GM10248 (cell line): ENCODE data around the gene NUAK2.

Source experiments
- CTCF ChIA-PET: fragments of 300-600 bp; sonication (Branson Sonifier 250); formaldehyde crosslinking; extraction: SDS; loops from one replicate; lab custom pipeline; 2021; ENCODE audit warnings: antibody characterized with exemption; lab: Yijun Ruan, JAX
- POLR2A ChIA-PET: fragments of 350-650 bp; sonication (Branson Sonifier 250); formaldehyde crosslinking; extraction: SDS; loops from one replicate; lab custom pipeline; 2020; ENCODE audit warnings: antibody characterized with exemption; lab: Yijun Ruan, JAX
- DNase-seq: peaks from one replicate; pipeline ENCODE4 v3.0.0; 2012; ENCODE audit errors: extremely low spot score
- TF ChIP-seq, protein P1 (sequence below): IDR thresholded peaks from 2 replicates; pipeline ENCODE4 v1.5.1; 2012; ENCODE audit warnings: mild to moderate bottlenecking, low read depth; ENCODE audit errors: extremely low read depth, missing control alignments, control extremely low read depth

The NUAK2 gene

DNA sequence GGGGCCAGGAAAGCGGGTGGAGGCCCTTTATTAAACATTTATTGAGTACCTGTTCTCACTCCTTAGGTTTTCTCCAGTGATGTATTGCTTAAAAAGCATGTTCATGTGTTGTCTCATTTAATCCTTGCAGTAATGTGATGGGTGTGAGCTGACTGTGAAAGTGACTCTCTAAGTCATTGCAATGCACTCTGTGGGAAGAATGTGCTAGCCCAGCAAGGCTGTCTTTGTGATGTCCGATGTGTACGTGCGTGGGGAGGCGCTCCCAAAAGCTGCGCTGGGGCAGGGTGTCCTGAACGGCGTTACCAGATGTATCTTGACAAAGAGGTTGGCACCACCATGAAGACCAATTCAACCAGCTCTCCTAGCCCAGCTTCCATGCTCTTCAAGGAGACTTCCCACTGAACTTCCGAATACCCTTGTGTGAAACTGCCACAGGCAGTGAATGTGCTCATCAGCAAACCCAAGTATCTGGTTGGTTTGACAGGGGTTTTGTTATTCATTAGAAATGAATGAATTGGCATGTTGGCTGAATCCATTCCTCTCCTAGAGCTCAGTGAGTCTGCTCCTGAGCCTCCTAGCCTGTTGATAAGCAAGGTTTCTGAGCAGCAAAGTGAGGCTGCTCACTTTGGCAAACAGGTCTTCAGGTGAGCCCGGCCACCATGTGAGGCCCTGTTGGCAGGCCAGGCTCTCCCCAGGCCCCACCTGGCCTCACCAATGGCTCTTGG, 28.0 kb downstream of the NUAK2 start:
- TF ChIP-seq, protein P1, sequence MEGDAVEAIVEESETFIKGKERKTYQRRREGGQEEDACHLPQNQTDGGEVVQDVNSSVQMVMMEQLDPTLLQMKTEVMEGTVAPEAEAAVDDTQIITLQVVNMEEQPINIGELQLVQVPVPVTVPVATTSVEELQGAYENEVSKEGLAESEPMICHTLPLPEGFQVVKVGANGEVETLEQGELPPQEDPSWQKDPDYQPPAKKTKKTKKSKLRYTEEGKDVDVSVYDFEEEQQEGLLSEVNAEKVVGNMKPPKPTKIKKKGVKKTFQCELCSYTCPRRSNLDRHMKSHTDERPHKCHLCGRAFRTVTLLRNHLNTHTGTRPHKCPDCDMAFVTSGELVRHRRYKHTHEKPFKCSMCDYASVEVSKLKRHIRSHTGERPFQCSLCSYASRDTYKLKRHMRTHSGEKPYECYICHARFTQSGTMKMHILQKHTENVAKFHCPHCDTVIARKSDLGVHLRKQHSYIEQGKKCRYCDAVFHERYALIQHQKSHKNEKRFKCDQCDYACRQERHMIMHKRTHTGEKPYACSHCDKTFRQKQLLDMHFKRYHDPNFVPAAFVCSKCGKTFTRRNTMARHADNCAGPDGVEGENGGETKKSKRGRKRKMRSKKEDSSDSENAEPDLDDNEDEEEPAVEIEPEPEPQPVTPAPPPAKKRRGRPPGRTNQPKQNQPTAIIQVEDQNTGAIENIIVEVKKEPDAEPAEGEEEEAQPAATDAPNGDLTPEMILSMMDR, result no peak
- CTCF ChIA-PET, result interaction anchor here (1.0 to 18.1 kb wide), 8 partner anchors 8 to 41 kb away, joined by 3 to 254 read pairs (median 12); partner anchors contain the start of gene NUAK2
- POLR2A ChIA-PET, result no interaction called here
- no peak for DNase-seq

DNA sequence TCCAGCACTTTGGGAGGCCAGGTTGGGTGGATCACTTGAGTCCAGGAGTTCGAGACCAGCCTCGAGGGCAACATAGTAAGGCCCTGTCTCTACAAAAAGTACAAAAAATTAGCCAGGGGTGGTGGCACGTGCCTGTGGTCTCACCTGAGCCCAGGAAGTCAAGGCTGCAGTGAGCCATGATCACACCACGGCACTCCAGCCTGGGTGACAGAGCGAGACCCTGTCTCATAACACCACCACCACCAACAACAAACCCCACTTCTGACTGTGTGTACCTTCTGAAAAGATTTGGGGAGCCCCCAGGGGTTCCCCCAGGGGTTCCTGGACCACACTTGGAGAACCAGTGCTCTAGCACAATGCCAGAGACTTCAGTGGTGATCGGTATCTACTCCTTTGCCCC, 29.9 kb downstream of the NUAK2 start:
- ChIA-PET POLR2A (no interaction called here), CTCF (interaction anchor here (0.8 to 18.1 kb wide), 4 partner anchors 12 to 34 kb away, joined by 4 to 254 read pairs (median 10); no protein-coding TSS in a partner anchor)
- TF ChIP-seq, protein P1, result no peak
- DNase-seq, result no peak

DNA sequence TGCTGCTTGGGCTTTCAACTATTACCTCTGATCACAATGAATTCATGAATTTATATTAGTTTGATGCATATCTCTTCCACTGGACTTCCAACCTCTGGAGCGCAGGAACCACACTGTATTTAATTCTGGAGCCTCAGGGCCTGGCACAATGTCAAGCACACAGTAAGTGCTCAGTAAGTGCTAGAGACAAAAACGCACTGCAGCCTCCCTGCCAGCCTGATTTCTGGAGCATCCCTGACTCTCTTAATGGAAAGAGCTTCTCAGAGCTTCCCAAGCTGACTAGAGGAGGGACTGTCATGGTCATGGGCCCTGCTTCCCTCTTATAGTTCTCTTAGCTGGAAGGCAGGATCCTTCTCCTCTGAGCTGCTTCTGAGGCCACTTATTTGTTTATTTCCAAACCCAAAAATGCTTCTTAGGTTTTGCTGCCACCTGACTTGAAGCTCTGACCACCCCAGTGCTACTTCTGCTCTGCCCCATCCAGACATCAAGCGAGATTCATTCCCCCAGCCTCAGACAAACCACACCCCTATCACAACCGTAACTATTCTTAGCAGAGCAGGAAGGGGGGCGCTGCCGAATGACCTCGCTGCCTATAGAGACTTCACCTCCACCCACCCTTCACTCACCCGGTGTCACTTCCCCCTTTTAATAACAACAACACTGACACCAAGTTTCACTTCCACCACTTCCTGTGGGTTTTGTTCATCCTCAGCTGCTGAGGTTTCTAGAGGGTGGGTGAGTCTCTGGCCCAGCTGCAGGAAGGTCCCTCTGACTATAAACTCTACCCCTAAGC, 33.6 kb downstream of the NUAK2 start:
- TF ChIP-seq, protein P1, result no peak
- ChIA-PET POLR2A (interaction anchor here (0.7 to 1.0 kb wide), 3 partner anchors 13 to 1414 kb away, joined by 3 to 5 read pairs (median 3); partner anchors contain the start of gene NUAK2), CTCF (interaction anchor here (0.8 to 42.6 kb wide), 7 partner anchors 10 to 66 kb away, joined by 3 to 1591 read pairs (median 5); partner anchors contain the start of gene NUAK2)
- peak; percentile 89 for DNase-seq

DNA sequence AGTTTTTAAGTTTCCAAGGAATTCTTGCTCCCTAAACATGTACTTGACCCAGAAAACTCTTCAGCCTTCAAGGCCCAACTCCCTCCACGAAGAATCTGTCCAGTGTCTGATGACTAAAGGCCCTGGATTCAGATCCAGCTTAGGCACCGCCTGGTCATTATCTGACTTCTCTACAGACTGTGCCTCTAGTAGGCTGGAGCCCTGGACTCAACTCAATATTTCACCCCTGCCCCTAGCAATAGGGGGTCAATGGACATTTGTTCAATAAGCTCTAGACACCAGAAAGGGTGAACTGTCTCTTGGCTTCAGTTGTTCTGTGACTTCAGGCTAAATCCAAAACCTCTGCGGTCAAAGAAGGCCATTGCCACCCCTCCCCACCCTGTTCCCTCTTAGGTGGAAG, 34.5 kb downstream of the NUAK2 start:
- no peak for DNase-seq
- TF ChIP-seq, protein P1, result no peak
- POLR2A ChIA-PET, result no interaction called here
- CTCF ChIA-PET, result interaction anchor here (0.8 to 42.6 kb wide), 7 partner anchors 8 to 67 kb away, joined by 3 to 1591 read pairs (median 7); partner anchors contain the start of gene NUAK2

DNA sequence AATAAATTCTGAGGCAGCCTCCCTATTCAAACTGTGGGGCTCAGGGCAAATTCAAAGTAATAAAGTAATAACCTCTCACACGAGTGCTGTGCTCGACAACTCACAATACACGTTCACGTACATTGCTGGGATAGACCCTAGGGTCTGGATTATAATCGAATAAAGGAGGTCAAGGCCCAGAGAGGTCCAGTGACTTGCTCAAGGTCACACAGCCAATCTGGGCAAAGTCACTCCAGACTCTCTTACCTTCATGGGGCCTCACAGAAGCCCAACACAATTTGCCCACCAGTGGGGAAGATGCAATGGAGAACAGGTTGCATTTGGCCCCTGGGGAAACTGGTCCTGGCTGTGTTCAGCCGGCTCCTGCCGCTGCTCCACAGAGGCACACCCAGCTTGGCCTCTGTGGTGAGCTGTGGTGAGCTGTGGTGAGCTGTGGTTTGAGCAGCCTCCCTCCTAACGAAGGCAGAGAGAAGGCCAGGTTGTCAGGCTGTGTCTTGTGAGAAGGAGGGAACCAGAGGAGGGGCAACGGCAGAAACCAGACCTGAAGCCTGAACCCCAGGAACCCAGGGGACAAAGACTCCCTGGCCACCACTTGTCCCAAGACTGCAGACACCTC, 35.1 kb downstream of the NUAK2 start:
- ChIA-PET CTCF (interaction anchor here (1.4 to 42.6 kb wide), 5 partner anchors 8 to 56 kb away, joined by 3 to 1591 read pairs (median 15); partner anchors contain the start of gene NUAK2), POLR2A (interaction anchor here (0.6 to 0.9 kb wide), 2 partner anchors 8 to 96 kb away, joined by 4 to 7 read pairs; no protein-coding TSS in a partner anchor)
- TF ChIP-seq, protein P1, result no peak
- DNase-seq, result peak; percentile 70
